ENCODE results near the gene PRR11. TPM values are rescaled to one million over a fixed set of nuclear protein-coding genes. Genes with fewer than 3 reads are reported as not detected.

PRR11 gene
- total and polyA plus RNA-seq, 2 of the 4 experiments (the other 2 are of a cell fraction) = 8.6 to 24.0 TPM

DNA sequence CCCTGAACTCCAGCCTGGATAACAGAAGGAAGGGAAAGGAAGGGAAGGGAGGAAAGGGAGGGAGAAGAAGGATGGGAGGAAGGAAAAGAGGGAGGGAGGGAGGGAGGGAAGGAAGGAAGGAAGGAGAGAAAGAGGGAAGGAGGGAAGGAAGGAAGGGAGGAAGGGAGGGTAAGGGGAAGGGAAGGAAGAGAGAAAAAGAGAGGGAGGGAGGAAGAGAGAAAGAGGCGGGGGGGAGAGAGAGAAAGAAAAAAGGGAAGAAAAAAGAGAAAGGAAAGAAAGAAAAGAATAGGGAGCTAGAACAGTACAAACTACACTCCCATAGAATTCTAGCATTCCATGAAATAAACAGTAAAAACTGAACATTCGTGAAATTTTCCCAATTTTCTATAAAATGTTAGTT, 25.7 kb upstream of the PRR11 start:
- Histone ChIP-seq H2AK5ac (ENCODE audit: low read depth, low read length) (no peak overlapping the region), H4K5ac (ENCODE audit: low read depth, low read length) (no peak overlapping the region), H2BK15ac (ENCODE audit: low read depth, low read length) (no peak overlapping the region), H3K4ac (ENCODE audit: low read depth, low read length) (no peak overlapping the region), H2AK9ac (replicated peaks; ENCODE audit: low read depth, low read length, poor library complexity) (no peak overlapping the region), H2AFZ (replicated peaks; ENCODE audit: low read length, poor library complexity) (no peak overlapping the region), H3K9ac (ENCODE audit: low read depth, low read length) (no peak overlapping the region), H3K14ac (replicated peaks; ENCODE audit: low read depth, low read length) (no peak overlapping the region), H3K4me2 (ENCODE audit: low read depth, low read length) (no peak overlapping the region), H3K56ac (ENCODE audit: extremely low read depth, insufficient read depth, low read length) (no peak overlapping the region), H2BK120ac (ENCODE audit: low read depth, low read length) (no peak overlapping the region), H3K9me3 (ENCODE audit: control insufficient read depth, insufficient read depth, low read length) (no peaks in the 10 kb centered on the region), H2BK20ac (ENCODE audit: low read depth, low read length) (no peak overlapping the region), H3K36me3 (ENCODE audit: control insufficient read depth, insufficient read depth, low read length) (peaks cover 4% of the 10 kb centered on the region), H3K27ac (ENCODE audit: insufficient read depth, low read length) (no peak overlapping the region), H3K23ac (ENCODE audit: low read depth, low read length) (no peak overlapping the region), H3K79me1 (ENCODE audit: low read depth in 1 of 2, low read length in 2 of 2) (peaks cover 20 to 48% of the 10 kb centered on the region in 2 experiments), H3K18ac (ENCODE audit: low read depth, low read length) (no peak overlapping the region), H4K20me1 (ENCODE audit: insufficient read depth, low read length) (peaks cover 3% of the 10 kb centered on the region; the same call in 1 of the 2 replicates), H4K91ac (ENCODE audit: insufficient read depth, low read depth, low read length) (no peak overlapping the region), H2BK5ac (ENCODE audit: low read depth, low read length, poor library complexity, severe bottlenecking) (no peak overlapping the region), H4K8ac (ENCODE audit: low read depth in 2 of 2, low read length in 2 of 2) (no peak overlapping the region), H3K9me1 (ENCODE audit: insufficient read depth, low read length) (no peaks in the 10 kb centered on the region; the same call in none of the 2 replicates), H3K4me1 (ENCODE audit: control insufficient read depth, insufficient read depth, low read length) (no peaks in the 10 kb centered on the region), H3K4me3 (ENCODE audit: insufficient read depth, low read depth, low read length) (no peak overlapping the region), H3K27me3 (ENCODE audit: control insufficient read depth, insufficient read depth, low read length) (no peaks in the 10 kb centered on the region)
- TF ChIP-seq BHLHE40 (IDR thresholded peaks at IDR 0.05; ENCODE audit: low read depth, low read length) (no peak), RFX5 (IDR thresholded peaks at IDR 0.05; ENCODE audit: low read depth, low read length) (no peak), CHD1 (IDR thresholded peaks at IDR 0.05; ENCODE audit: low read depth, low read length) (no peak), CEBPB (IDR thresholded peaks at IDR 0.05; ENCODE audit: low read depth, low read length) (no peak), MXI1 (IDR thresholded peaks at IDR 0.05; ENCODE audit: borderline replicate concordance, low read depth, low read length) (no peak), FOS (IDR thresholded peaks at IDR 0.05; ENCODE audit: low read depth, low read length) (no peak), SMC3 (IDR thresholded peaks at IDR 0.05; ENCODE audit: low read depth, low read length) (no peak), RAD21 (IDR thresholded peaks at IDR 0.05; ENCODE audit: low read length) (no peak), MAZ (IDR thresholded peaks at IDR 0.05; ENCODE audit: borderline replicate concordance, low read depth, low read length) (no peak), NFE2L2 (IDR thresholded peaks at IDR 0.05; ENCODE audit: low read depth, low read length) (no peak), RCOR1 (IDR thresholded peaks at IDR 0.05; ENCODE audit: insufficient replicate concordance, low read length) (no peak), POLR2A (IDR thresholded peaks at IDR 0.05; ENCODE audit: low read depth, low read length) (no peak), MAFK (IDR thresholded peaks at IDR 0.05; ENCODE audit: low read depth, low read length) (no peak)
- TF ChIP-seq, protein P1, sequence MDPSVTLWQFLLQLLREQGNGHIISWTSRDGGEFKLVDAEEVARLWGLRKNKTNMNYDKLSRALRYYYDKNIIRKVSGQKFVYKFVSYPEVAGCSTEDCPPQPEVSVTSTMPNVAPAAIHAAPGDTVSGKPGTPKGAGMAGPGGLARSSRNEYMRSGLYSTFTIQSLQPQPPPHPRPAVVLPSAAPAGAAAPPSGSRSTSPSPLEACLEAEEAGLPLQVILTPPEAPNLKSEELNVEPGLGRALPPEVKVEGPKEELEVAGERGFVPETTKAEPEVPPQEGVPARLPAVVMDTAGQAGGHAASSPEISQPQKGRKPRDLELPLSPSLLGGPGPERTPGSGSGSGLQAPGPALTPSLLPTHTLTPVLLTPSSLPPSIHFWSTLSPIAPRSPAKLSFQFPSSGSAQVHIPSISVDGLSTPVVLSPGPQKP (IDR thresholded peaks at IDR 0.05; ENCODE audit: borderline replicate concordance, low read depth, low read length) = no peak
- TF ChIP-seq, protein P2, sequence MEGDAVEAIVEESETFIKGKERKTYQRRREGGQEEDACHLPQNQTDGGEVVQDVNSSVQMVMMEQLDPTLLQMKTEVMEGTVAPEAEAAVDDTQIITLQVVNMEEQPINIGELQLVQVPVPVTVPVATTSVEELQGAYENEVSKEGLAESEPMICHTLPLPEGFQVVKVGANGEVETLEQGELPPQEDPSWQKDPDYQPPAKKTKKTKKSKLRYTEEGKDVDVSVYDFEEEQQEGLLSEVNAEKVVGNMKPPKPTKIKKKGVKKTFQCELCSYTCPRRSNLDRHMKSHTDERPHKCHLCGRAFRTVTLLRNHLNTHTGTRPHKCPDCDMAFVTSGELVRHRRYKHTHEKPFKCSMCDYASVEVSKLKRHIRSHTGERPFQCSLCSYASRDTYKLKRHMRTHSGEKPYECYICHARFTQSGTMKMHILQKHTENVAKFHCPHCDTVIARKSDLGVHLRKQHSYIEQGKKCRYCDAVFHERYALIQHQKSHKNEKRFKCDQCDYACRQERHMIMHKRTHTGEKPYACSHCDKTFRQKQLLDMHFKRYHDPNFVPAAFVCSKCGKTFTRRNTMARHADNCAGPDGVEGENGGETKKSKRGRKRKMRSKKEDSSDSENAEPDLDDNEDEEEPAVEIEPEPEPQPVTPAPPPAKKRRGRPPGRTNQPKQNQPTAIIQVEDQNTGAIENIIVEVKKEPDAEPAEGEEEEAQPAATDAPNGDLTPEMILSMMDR (conservative IDR thresholded peaks at IDR 0.05; ENCODE audit: low read depth, low read length) = no peak
- TF ChIP-seq, protein P3, sequence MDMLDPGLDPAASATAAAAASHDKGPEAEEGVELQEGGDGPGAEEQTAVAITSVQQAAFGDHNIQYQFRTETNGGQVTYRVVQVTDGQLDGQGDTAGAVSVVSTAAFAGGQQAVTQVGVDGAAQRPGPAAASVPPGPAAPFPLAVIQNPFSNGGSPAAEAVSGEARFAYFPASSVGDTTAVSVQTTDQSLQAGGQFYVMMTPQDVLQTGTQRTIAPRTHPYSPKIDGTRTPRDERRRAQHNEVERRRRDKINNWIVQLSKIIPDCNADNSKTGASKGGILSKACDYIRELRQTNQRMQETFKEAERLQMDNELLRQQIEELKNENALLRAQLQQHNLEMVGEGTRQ (IDR thresholded peaks at IDR 0.05; ENCODE audit: low read depth, low read length) = no peak
- dilution Hi-C loops (cut with HindIII; ENCODE audit: low sequenced_read_pairs, unreplicated experiment) = no loop called here
- in situ Hi-C loops (cut with MboI; ENCODE audit: low sequenced_read_pairs) = no loop called here
- intact Hi-C loops (cut with micrococcal nuclease) = no loop called here
- DNase-seq (no peak), ATAC-seq (ENCODE audit: low read depth) (no peak)
- BruUV-seq (replicated peaks) = no TSS peak
- ChIA-PET CTCF (interaction anchor here (1.0 kb wide), 1 partner anchor 34 kb away, joined by 3 read pairs; no protein-coding TSS in a partner anchor), POLR2A (ENCODE audit: unreplicated experiment) (no interaction called here)
- no CpG with 5 or more reads among the region's 2 CpGs for WGBS, 2 experiments (ENCODE audit: extremely low coverage in 2 of 2, insufficient read length in 1 of 2)
